GM12801 (cell line): ENCODE results near the gene SLC25A21.

Experiments used
- CTCF ChIP-seq: IDR thresholded peaks from one replicate; pipeline ENCODE4 v1.5.1; 2011; ENCODE audit warnings: control low read depth; ENCODE audit not compliant: insufficient read length; ENCODE audit errors: extremely low read depth

SLC25A21 gene

GRCh38 chr14:36879558-36879957 lies 292.8 kb downstream of the SLC25A21 start:
- TF ChIP-seq CTCF = no peak

- no peak for TF ChIP-seq CTCF
These were observed 297.8 kb downstream of the SLC25A21 start for GRCh38 chr14:36874396-36875138.

GRCh38 chr14:36870776-36871175 lies 301.6 kb downstream of the SLC25A21 start:
- no peak for TF ChIP-seq CTCF

GRCh38 chr14:36869125-36869524 lies 303.3 kb downstream of the SLC25A21 start:
- TF ChIP-seq CTCF = no peak

- TF ChIP-seq CTCF = no peak
These were observed 305.5 kb downstream of the SLC25A21 start for GRCh38 chr14:36866867-36867266.

GRCh38 chr14:36863271-36863670 lies 309.1 kb downstream of the SLC25A21 start:
- no peak for TF ChIP-seq CTCF

GRCh38 chr14:36860831-36861230 lies 311.6 kb downstream of the SLC25A21 start:
- no peak for TF ChIP-seq CTCF
